Vein endothelial cell (primary cell): Measurements from ENCODE around the gene PADI1. TPM values are rescaled to one million over a fixed set of nuclear protein-coding genes. Genes with fewer than 3 reads are reported as not detected.

Experiments used
- small RNA-seq: library from RNA; depleted of rRNA; stranded (forward); fragments of <200 nt; gene quantifications from one replicate; pipeline ENCODE3, GENCODE V24; 2012
- total RNA-seq: library from RNA; depleted of rRNA; stranded (reverse); fragments of >200 nt; gene quantifications from 2 replicates; pipeline ENCODE4 v1.2.3, GENCODE V29; 2012

Gene PADI1
- not detected in 2 replicates for total RNA-seq

GRCh38 chr1:17204546-17205440, at the start of gene PADI1:
TSS of gene PADI1 (plus strand) at chr1:17205128. CDS start at chr1:17205218, 90 bp downstream.

GRCh38 chr1:17248781-17249180, 43.9 kb downstream of the PADI1 start, which contains the start of gene PADI3:
TSS of gene PADI3 (plus strand) at chr1:17249098. CDS start at chr1:17249138, 40 bp downstream.

Small RNA genes within 50 kb of the gene (small RNA-seq; reads per million reads assigned to genes)
- not detected for gene MIR3972

Other genes starting within 250 kb of the PADI1 start
- gene MFAP2, start 224.5 kb upstream of the PADI1 start, total RNA-seq: 26.2 and 54.5 TPM in 2 replicates
- gene ATP13A2, start 193.2 kb upstream of the PADI1 start, total RNA-seq: 60.2 and 86.9 TPM in 2 replicates
- 96.0 and 97.8 TPM in 2 replicates for gene SDHB, start 151.1 kb upstream of the PADI1 start, total RNA-seq
- under 0.01 TPM in 1 of 2 replicates, not detected in the other for gene PADI2, start 85.7 kb upstream of the PADI1 start, total RNA-seq
- gene PADI3, start 44.0 kb downstream of the PADI1 start, total RNA-seq: not detected in 2 replicates
- gene PADI4, start 103.1 kb downstream of the PADI1 start, total RNA-seq: not detected in 2 replicates
- gene PADI6, start 167.1 kb downstream of the PADI1 start, total RNA-seq: not detected in 2 replicates
- 129 TPM in 2 replicates for gene RCC2, start 234.5 kb downstream of the PADI1 start, total RNA-seq